NB4 (cell line): Measurements from ENCODE around the gene H19.

Experiments
- POLR2A ChIP-seq: IDR thresholded peaks from 2 replicates; pipeline ENCODE4 v1.6.1; 2011; ENCODE audit warnings: mild to moderate bottlenecking; ENCODE audit not compliant: insufficient read length; ENCODE audit errors: extremely low read depth
- TF ChIP-seq, protein P1 (sequence below): IDR thresholded peaks from one replicate; pipeline ENCODE4 v1.5.1; 2012; ENCODE audit warnings: low read depth, low read length
- TF ChIP-seq, protein P2 (sequence below): IDR thresholded peaks from 2 replicates; pipeline ENCODE4 v1.6.1; 2011; ENCODE audit warnings: low read depth, low read length

DNA sequence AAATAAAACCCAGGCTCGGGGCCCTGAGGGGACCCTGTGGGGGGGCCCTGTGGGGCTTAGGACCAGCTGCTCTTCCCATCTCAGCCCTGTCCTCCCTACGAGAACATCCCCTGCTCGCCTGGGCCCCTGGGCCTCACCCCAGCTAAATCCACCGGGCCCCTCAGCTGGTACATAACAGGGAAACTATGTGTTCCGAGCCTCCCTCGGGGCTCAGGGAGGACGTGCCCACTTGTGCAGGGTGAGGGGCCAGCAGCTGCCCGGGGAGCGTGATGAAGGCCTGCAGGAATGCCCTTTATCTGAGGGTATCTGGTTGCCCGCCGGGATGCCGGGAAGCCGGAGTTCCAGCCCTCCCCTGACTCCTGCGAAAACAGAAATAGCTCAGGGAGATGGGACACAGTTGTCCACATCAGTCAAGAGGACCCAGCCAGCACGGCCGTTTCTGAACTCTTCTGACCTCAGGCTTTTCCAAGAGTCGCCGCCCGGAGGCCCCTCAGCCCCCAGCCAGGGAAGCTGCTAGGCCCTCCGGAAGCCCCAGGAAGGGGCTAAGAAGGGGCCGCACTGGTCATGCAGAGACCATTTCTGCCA, 29.9 kb downstream of the H19 start:
- TF ChIP-seq, protein P1, sequence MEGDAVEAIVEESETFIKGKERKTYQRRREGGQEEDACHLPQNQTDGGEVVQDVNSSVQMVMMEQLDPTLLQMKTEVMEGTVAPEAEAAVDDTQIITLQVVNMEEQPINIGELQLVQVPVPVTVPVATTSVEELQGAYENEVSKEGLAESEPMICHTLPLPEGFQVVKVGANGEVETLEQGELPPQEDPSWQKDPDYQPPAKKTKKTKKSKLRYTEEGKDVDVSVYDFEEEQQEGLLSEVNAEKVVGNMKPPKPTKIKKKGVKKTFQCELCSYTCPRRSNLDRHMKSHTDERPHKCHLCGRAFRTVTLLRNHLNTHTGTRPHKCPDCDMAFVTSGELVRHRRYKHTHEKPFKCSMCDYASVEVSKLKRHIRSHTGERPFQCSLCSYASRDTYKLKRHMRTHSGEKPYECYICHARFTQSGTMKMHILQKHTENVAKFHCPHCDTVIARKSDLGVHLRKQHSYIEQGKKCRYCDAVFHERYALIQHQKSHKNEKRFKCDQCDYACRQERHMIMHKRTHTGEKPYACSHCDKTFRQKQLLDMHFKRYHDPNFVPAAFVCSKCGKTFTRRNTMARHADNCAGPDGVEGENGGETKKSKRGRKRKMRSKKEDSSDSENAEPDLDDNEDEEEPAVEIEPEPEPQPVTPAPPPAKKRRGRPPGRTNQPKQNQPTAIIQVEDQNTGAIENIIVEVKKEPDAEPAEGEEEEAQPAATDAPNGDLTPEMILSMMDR: no peak
- no peak for TF ChIP-seq POLR2A
- TF ChIP-seq, protein P2, sequence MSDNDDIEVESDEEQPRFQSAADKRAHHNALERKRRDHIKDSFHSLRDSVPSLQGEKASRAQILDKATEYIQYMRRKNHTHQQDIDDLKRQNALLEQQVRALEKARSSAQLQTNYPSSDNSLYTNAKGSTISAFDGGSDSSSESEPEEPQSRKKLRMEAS: no peak
